NT2/D1 (cell line): ENCODE measurements around the gene ATP11C.

Experiments
- DNase-seq: peaks from one replicate; pipeline ENCODE4 v3.0.0-alpha.2; 2011; ENCODE audit warnings: low read depth, low spot score
- H3K27me3 ChIP-seq: 2 replicates; pipeline ENCODE4 v1.6.0; 2011; ENCODE audit warnings: mild to moderate bottlenecking; ENCODE audit not compliant: insufficient read length, insufficient read depth
- H3K36me3 ChIP-seq: 2 replicates; pipeline ENCODE4 v1.6.1; 2011; ENCODE audit warnings: mild to moderate bottlenecking, low read length, mixed read lengths; ENCODE audit not compliant: insufficient read depth, insufficient read length
- H3K4me1 ChIP-seq: 2 replicates; pipeline ENCODE4 v1.5.1; 2011; ENCODE audit not compliant: insufficient read depth, insufficient read length
- H3K4me3 ChIP-seq: 2 replicates; pipeline ENCODE4 v1.5.1; 2011; ENCODE audit warnings: low read depth; ENCODE audit not compliant: insufficient read length
- H3K9ac ChIP-seq: 2 replicates; pipeline ENCODE4 v1.6.0; 2011; ENCODE audit warnings: low read depth; ENCODE audit not compliant: insufficient read length
- H3K9me3 ChIP-seq: 2 replicates; pipeline ENCODE4 v1.5.1; 2011; ENCODE audit warnings: mild to moderate bottlenecking, low read length; ENCODE audit not compliant: insufficient read depth
- SUZ12 ChIP-seq: IDR thresholded peaks from 2 replicates; pipeline ENCODE4 v1.6.1; 2011; ENCODE audit not compliant: insufficient read length, insufficient read depth; ENCODE audit errors: extremely low read depth
- YY1 ChIP-seq: IDR thresholded peaks from 2 replicates; pipeline ENCODE4 v1.6.1; 2011; ENCODE audit not compliant: insufficient read length, insufficient read depth
- ZNF274 ChIP-seq: IDR thresholded peaks from 2 replicates; pipeline ENCODE4 v1.6.1; 2011; ENCODE audit warnings: mild to moderate bottlenecking, low read depth, low read length

ATP11C gene

GRCh38 chrX:139816204-139816603, 116.6 kb downstream of the ATP11C start:
- no peaks in the 10 kb centered on the region for H3K4me1 ChIP-seq
- no peaks in the 10 kb centered on the region for H3K9me3 ChIP-seq
- no peaks in the 10 kb centered on the region for H3K27me3 ChIP-seq
- no peaks in the 10 kb centered on the region for H3K36me3 ChIP-seq
- H3K9ac ChIP-seq = no peak overlapping the region
- H3K4me3 ChIP-seq = no peak overlapping the region
- no peak for DNase-seq
- TF ChIP-seq YY1 = no peak

- Histone ChIP-seq H3K4me3 (no peak overlapping the region), H3K4me1 (no peaks in the 10 kb centered on the region), H3K36me3 (no peaks in the 10 kb centered on the region), H3K9me3 (no peaks in the 10 kb centered on the region), H3K9ac (no peak overlapping the region), H3K27me3 (no peaks in the 10 kb centered on the region)
- TF ChIP-seq YY1 (no peak), ZNF274 (no peak), SUZ12 (no peak)
- no peak for DNase-seq
Observed at GRCh38 chrX:139815771-139816170, 117.1 kb downstream of the ATP11C start.

GRCh38 chrX:139811942-139812629, 120.8 kb downstream of the ATP11C start:
- Histone ChIP-seq H3K4me1 (no peaks in the 10 kb centered on the region), H3K4me3 (no peak overlapping the region), H3K9ac (no peak overlapping the region), H3K27me3 (no peaks in the 10 kb centered on the region), H3K9me3 (no peaks in the 10 kb centered on the region), H3K36me3 (no peaks in the 10 kb centered on the region)
- no peak for DNase-seq
- no peak for TF ChIP-seq ZNF274
- TF ChIP-seq SUZ12 = no peak
- no peak for TF ChIP-seq YY1

- Histone ChIP-seq H3K4me1 (no peaks in the 10 kb centered on the region), H3K4me3 (no peak overlapping the region), H3K27me3 (no peaks in the 10 kb centered on the region), H3K9me3 (no peaks in the 10 kb centered on the region), H3K9ac (no peak overlapping the region), H3K36me3 (peaks cover 6% of the 10 kb centered on the region)
- no peak for DNase-seq
- TF ChIP-seq YY1 = no peak
- TF ChIP-seq ZNF274 = no peak
- no peak for TF ChIP-seq SUZ12
Observed at GRCh38 chrX:139804482-139804881, 128.4 kb downstream of the ATP11C start.

GRCh38 chrX:139803224-139803623, 129.6 kb downstream of the ATP11C start:
- Histone ChIP-seq H3K27me3 (no peaks in the 10 kb centered on the region), H3K9me3 (no peaks in the 10 kb centered on the region), H3K4me1 (no peaks in the 10 kb centered on the region), H3K9ac (no peak overlapping the region), H3K36me3 (peaks cover 6% of the 10 kb centered on the region), H3K4me3 (no peak overlapping the region)
- DNase-seq = no peak
- TF ChIP-seq ZNF274 (no peak), YY1 (no peak), SUZ12 (no peak)

GRCh38 chrX:139802048-139802447, 130.8 kb downstream of the ATP11C start:
- no peak overlapping the region for H3K4me3 ChIP-seq
- H3K4me1 ChIP-seq = no peaks in the 10 kb centered on the region
- H3K36me3 ChIP-seq = peaks cover 6% of the 10 kb centered on the region
- no peak for TF ChIP-seq YY1
- no peak for TF ChIP-seq ZNF274
- no peak for TF ChIP-seq SUZ12
- no peaks in the 10 kb centered on the region for H3K9me3 ChIP-seq
- H3K9ac ChIP-seq = no peak overlapping the region
- no peak for DNase-seq
- H3K27me3 ChIP-seq = no peaks in the 10 kb centered on the region

DNA sequence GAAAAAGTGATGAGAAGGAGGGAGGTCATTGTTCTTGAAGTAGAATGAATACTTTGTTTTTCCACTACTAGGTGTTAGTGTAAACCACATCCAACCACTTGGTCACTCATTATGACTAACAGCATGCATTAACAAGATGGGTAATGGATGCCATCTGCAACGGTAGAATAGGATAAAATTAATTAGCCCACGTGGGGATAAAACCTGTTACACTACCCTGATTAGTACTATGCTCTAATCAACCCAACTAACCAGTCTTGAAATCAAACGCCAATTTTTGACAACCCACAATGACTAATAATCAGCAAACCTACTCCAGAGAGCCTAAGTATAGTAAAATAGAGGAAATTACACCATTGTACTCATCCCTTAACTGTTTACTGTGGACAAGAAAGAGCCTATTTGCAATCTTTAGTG, 131.4 kb downstream of the ATP11C start:
- Histone ChIP-seq H3K4me1 (no peaks in the 10 kb centered on the region), H3K9ac (no peak overlapping the region)
- DNase-seq = no peak

More for the DNA sequence above, 131.4 kb downstream of the ATP11C start:
- no peak for TF ChIP-seq SUZ12
- no peak for TF ChIP-seq YY1
- no peak for TF ChIP-seq ZNF274
- peaks cover 6% of the 10 kb centered on the region for H3K36me3 ChIP-seq
- no peaks in the 10 kb centered on the region for H3K9me3 ChIP-seq
- H3K4me3 ChIP-seq = no peak overlapping the region
- H3K27me3 ChIP-seq = no peaks in the 10 kb centered on the region
